Measurements from ENCODE around the gene SLC25A34.

DNA sequence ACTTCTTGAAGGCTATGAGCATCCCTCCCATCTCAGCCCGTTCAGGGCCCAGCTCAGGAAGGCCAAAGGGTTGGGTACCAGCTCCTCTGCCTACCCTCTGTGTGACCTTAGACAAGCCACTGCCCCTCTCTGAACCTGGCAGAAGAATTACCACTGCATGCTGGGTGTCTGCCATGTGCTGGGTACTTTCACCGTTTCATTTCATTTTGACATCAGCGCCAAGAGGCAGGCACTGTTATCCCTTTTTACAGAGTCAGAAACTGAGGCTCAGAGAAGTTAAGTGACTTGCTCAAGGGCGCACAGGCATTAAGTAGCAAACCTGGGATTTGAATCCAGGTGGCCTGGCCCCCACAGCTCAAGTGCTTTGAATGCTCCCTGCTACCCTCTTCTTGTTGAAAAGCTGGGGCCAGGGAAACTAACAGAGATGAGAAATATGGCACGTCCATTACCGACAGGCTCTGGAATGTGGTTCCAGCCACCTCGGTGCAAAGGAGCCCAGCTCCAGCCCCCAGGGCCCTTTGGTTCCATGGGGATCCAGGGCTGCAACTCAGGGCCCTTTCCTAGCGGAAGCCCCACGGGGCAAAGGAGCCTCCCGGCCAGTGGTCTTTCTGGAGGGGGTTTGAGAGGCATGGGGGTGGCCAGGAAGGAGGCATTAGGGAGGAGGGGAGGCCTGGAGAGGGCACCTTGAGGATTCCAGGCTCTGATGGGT is 12.8 kb downstream of the SLC25A34 start:
- TF ChIP-seq EZH2 (IDR thresholded peaks at IDR 0.05) (no peak), POLR2AphosphoS5 (IDR thresholded peaks at IDR 0.05; ENCODE audit: borderline replicate concordance, low read depth, low read length) (no peak), FOXP2 (optimal IDR thresholded peaks at IDR 0.05; ENCODE audit: control extremely low read depth, extremely low read length, insufficient read depth) (no peak)

Data from SK-N-MC (cell line).